CD1c-positive myeloid dendritic cell (primary cell): ENCODE results near the gene FXYD6.
A peak's percentile ranks its signal among the peaks of the same experiment; 100 is the strongest.
"Not testable (repeated sequence)": the region's sequence is repeated elsewhere in the genome, so short reads cannot be mapped to it uniquely, and the experiment has no call there.

ENCODE experiments used
- DNase-seq: peaks from one replicate; pipeline ENCODE4 v3.0.0-alpha.2; 2016; ENCODE audit errors: extremely low spot score

FXYD6 gene

GRCh38 chr11:117870103-117870952 lies 6.1 kb downstream of the FXYD6 start:
- no peak for DNase-seq

GRCh38 chr11:117869604-117870003 lies 6.9 kb downstream of the FXYD6 start:
- DNase-seq: no peak

GRCh38 chr11:117868815-117869561 lies 7.5 kb downstream of the FXYD6 start:
- no peak for DNase-seq

GRCh38 chr11:117868088-117868487 lies 8.4 kb downstream of the FXYD6 start:
- DNase-seq: no peak

- DNase-seq: no peak
These were observed 9.9 kb downstream of the FXYD6 start for GRCh38 chr11:117866526-117866925.

GRCh38 chr11:117865546-117865945 lies 10.9 kb downstream of the FXYD6 start:
- DNase-seq: not testable (repeated sequence)

- DNase-seq: no peak
These were observed 13.1 kb downstream of the FXYD6 start for GRCh38 chr11:117863383-117863782.

GRCh38 chr11:117862753-117863152 lies 13.7 kb downstream of the FXYD6 start:
- no peak for DNase-seq

- DNase-seq: no peak
These were observed 14.3 kb downstream of the FXYD6 start for GRCh38 chr11:117862019-117862725.

- no peak for DNase-seq
These were observed 15.1 kb downstream of the FXYD6 start for GRCh38 chr11:117861151-117862018.

- DNase-seq: no peak
These were observed 16.3 kb downstream of the FXYD6 start for GRCh38 chr11:117860139-117860538.

GRCh38 chr11:117859488-117860112 lies 16.9 kb downstream of the FXYD6 start:
- no peak for DNase-seq

- DNase-seq: no peak
These were observed 17.4 kb downstream of the FXYD6 start for GRCh38 chr11:117859061-117859460.

- DNase-seq: no peak
These were observed 18.6 kb downstream of the FXYD6 start for GRCh38 chr11:117857734-117858414.

GRCh38 chr11:117855912-117856651 lies 20.4 kb downstream of the FXYD6 start:
- no peak for DNase-seq

GRCh38 chr11:117855186-117855845 lies 21.1 kb downstream of the FXYD6 start:
- DNase-seq: no peak

GRCh38 chr11:117852309-117852708 lies 24.1 kb downstream of the FXYD6 start:
- no peak for DNase-seq

- no peak for DNase-seq
These were observed 24.6 kb downstream of the FXYD6 start for GRCh38 chr11:117851852-117852251.

- peak; percentile 29 for DNase-seq
These were observed 25.4 kb downstream of the FXYD6 start for GRCh38 chr11:117851106-117851505.
